Lower lobe of right lung (tissue), 2 donors: ENCODE data around the gene EGFLAM. TPM values are rescaled to one million over a fixed set of nuclear protein-coding genes. Genes with fewer than 3 reads are reported as not detected.
"Not testable (repeated sequence)": the region's sequence is repeated elsewhere in the genome, so short reads cannot be mapped to it uniquely, and the experiment has no call there.

ENCODE experiments used
- ATAC-seq, 2 donors: fragments of 200-7000 bp; cut with Tn5 transposase; one replicate each; pipeline ENCODE4 v1.9.1; 2020 to 2022; ENCODE audit warnings: mild to moderate bottlenecking in 2 of 2, moderate library complexity in 2 of 2
- DNase-seq: peaks from one replicate; pipeline ENCODE4 v3.0.0-alpha.2; 2020
- H3K27ac ChIP-seq: fragments of 200-600 bp; one replicate; pipeline ENCODE4 v1.8.0; 2022
- H3K27me3 ChIP-seq: fragments of 200-600 bp; one replicate; pipeline ENCODE4 v1.8.0; 2022; ENCODE audit warnings: low read depth
- H3K36me3 ChIP-seq: fragments of 200-600 bp; one replicate; pipeline ENCODE4 v1.8.0; 2022; ENCODE audit warnings: mild to moderate bottlenecking
- H3K4me1 ChIP-seq: fragments of 200-600 bp; one replicate; pipeline ENCODE4 v1.8.0; 2022
- H3K4me3 ChIP-seq: fragments of 200-600 bp; one replicate; pipeline ENCODE4 v1.8.0; 2022; ENCODE audit warnings: mild to moderate bottlenecking
- H3K9me3 ChIP-seq: fragments of 200-600 bp; one replicate; pipeline ENCODE4 v1.8.0; 2022
- CTCF ChIP-seq: fragments of 200-600 bp; IDR thresholded peaks from one replicate; pipeline ENCODE4 v1.8.0; 2022; ENCODE audit warnings: antibody characterized with exemption, mild to moderate bottlenecking
- intact Hi-C: fragments of 100-400 bp; cut with DNase I; formaldehyde crosslinking; loops from one replicate; pipeline ENCODE4 v1.11.0; 2022
- total RNA-seq: library from RNA; stranded (reverse); fragmentation: NEBNext Ultra II Directional; extraction: Animal tissue kit (Norgen Biotek cat#: 25700); gene quantifications from one replicate; pipeline ENCODE4 v1.2.1, GENCODE V29; 2021
- donor health status: DM: no; HTN: yes; CAD: no; lungs with severe emphysema.

EGFLAM gene
- total RNA-seq, 1 donor from 2014 or later: 2.4 TPM

- Histone ChIP-seq H3K27me3 (no peaks in the 10 kb centered on the region), H3K9me3 (no peaks in the 10 kb centered on the region), H3K27ac (no peak overlapping the region), H3K36me3 (no peaks in the 10 kb centered on the region), H3K4me1 (no peaks in the 10 kb centered on the region), H3K4me3 (no peak overlapping the region)
- intact Hi-C loops: no loop called here
- TF ChIP-seq CTCF: no peak
- DNase-seq: no peak
- ATAC-seq: no peak
Observed at GRCh38 chr5:38410304-38410990, 152.1 kb downstream of the EGFLAM start.

- H3K4me3 ChIP-seq: no peak overlapping the region
- no peaks in the 10 kb centered on the region for H3K4me1 ChIP-seq
- no peak for DNase-seq
- no peaks in the 10 kb centered on the region for H3K9me3 ChIP-seq
- no peaks in the 10 kb centered on the region for H3K27me3 ChIP-seq
- no peaks in the 10 kb centered on the region for H3K36me3 ChIP-seq
- no peak for TF ChIP-seq CTCF
- intact Hi-C loops: no loop called here
- no peak for ATAC-seq
- no peak overlapping the region for H3K27ac ChIP-seq
Observed at GRCh38 chr5:38413696-38414095, 155.3 kb downstream of the EGFLAM start.

GRCh38 chr5:38414348-38414747, 156.0 kb downstream of the EGFLAM start:
- DNase-seq: no peak
- no peak for TF ChIP-seq CTCF

GRCh38 chr5:38415772-38416171, 157.4 kb downstream of the EGFLAM start:
- H3K4me1 ChIP-seq, H3K27ac ChIP-seq, H3K36me3 ChIP-seq, H3K9me3 ChIP-seq, intact Hi-C loops, DNase-seq, ATAC-seq, H3K4me3 ChIP-seq, H3K27me3 ChIP-seq: not testable (repeated sequence)

More at GRCh38 chr5:38414348-38414747, 156.0 kb downstream of the EGFLAM start:
- intact Hi-C loops: no loop called here
- Histone ChIP-seq H3K27ac (no peak overlapping the region), H3K36me3 (no peaks in the 10 kb centered on the region), H3K9me3 (no peaks in the 10 kb centered on the region), H3K4me1 (no peaks in the 10 kb centered on the region), H3K4me3 (no peak overlapping the region), H3K27me3 (no peaks in the 10 kb centered on the region)
- ATAC-seq: no peak

GRCh38 chr5:38417658-38418017, 159.3 kb downstream of the EGFLAM start:
- Histone ChIP-seq H3K36me3 (no peaks in the 10 kb centered on the region), H3K4me3 (no peak overlapping the region), H3K4me1 (no peaks in the 10 kb centered on the region), H3K9me3 (no peaks in the 10 kb centered on the region), H3K27me3 (no peaks in the 10 kb centered on the region), H3K27ac (no peak overlapping the region)
- TF ChIP-seq CTCF: no peak
- DNase-seq (no peak), ATAC-seq (no peak)
- intact Hi-C loops: no loop called here

- Histone ChIP-seq H3K27me3 (no peaks in the 10 kb centered on the region), H3K36me3 (no peaks in the 10 kb centered on the region), H3K9me3 (no peaks in the 10 kb centered on the region), H3K4me1 (no peaks in the 10 kb centered on the region), H3K4me3 (no peak overlapping the region), H3K27ac (no peak overlapping the region)
- no peak for DNase-seq
- TF ChIP-seq CTCF: no peak
- no peak for ATAC-seq
- intact Hi-C loops: no loop called here
Observed at GRCh38 chr5:38420246-38420645, 161.9 kb downstream of the EGFLAM start.
